H1 (cell line): ENCODE data around the gene CGN. TPM values are rescaled to one million over a fixed set of nuclear protein-coding genes. Genes with fewer than 3 reads are reported as not detected.
A peak's percentile ranks its signal among the peaks of the same experiment; 100 is the strongest.

Source experiments
- ASH2L ChIP-seq: fragments of 200-600, 300-600 bp; sonication (generic); IDR thresholded peaks from one replicate; pipeline ENCODE4 v1.7.1; 2017; ENCODE audit warnings: low read length
- CREB1 ChIP-seq: IDR thresholded peaks from 2 replicates; pipeline ENCODE4 v1.6.1; 2012; ENCODE audit warnings: inconsistent platforms
- TAF1 ChIP-seq: IDR thresholded peaks from 2 replicates; pipeline ENCODE4 v1.6.1; 2011; ENCODE audit warnings: mild to moderate bottlenecking, low read depth, low read length
- YY1 ChIP-seq: IDR thresholded peaks from 2 replicates; pipeline ENCODE4 v1.6.1; 2011; ENCODE audit warnings: low read depth, mild to moderate bottlenecking, low read length
- polyA plus RNA-seq, 7 experiments: library from polyadenylated mRNA; depleted of rRNA in 3 of 7; stranded (reverse) in 5 of 7; unstranded in 2 of 7; fragments of >200 nt in 5 of 7; fragments of 200-250 nt in 2 of 7; gene quantifications; 1 replicate in 5 of 7; 2 replicates in 1 of 7; 4 replicates in 1 of 7; pipeline versions ENCODE4 v1.2.1 to v1.2.3, GENCODE V29; 2011 to 2013; ENCODE audit warnings: missing spikeins in 2 of 7, mixed read lengths in 2 of 7
- total RNA-seq: library from RNA; stranded (reverse); fragmentation: NEBNext Ultra II Directional; extraction: Animal tissue kit (Norgen Biotek cat#: 25700); gene quantifications from 2 replicates; pipeline ENCODE4 v1.2.1, GENCODE V29; 2021
- TF ChIP-seq, protein P1 (sequence below): fragments of 300-600 bp; sonication (generic); IDR thresholded peaks from 2 replicates; pipeline ENCODE4 v1.7.1; 2012; ENCODE audit warnings: low read length, moderate library complexity, mild to moderate bottlenecking, inconsistent platforms; ENCODE audit not compliant: insufficient replicate concordance

Gene CGN
- total and polyA plus RNA-seq, 2 of the 8 experiments (the other 6 are each of a cell fraction or from before 2014, with no cell fraction given), result 15.9 to 52.7 TPM

DNA sequence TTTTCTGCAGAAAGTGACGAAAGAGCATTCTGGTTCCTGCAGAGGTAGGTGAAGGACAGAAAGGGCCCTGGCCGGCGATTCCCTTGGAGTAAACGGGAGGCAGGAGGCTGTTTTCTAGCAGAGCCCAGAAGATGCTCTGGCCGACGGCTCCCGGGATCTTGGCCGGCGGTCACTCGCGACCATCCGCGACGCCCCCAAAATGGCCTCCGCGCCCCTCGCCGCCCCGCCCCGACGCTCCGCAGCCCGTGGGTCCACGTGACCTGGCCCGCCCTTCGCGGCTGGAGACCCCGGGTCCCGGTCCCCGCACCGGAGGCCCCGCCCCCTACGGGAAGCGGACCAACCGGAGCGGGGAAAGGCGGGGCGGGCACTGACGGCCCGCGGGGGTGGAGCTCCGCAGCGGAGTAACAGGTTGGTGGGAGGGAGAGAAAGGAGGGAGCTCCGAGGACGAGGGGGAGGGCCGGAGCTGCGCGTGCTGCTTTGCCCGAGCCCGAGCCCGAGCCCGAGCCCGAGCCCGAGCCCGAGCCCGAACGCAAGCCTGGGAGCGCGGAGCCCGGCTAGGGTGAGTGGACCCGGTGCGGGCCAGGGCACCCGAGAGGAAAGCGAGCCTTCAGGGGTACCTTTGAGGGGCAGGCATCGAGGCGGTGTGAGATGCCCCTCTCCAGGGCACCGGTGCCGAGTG is at the start of gene CGN (continued):
- TF ChIP-seq, protein P1, sequence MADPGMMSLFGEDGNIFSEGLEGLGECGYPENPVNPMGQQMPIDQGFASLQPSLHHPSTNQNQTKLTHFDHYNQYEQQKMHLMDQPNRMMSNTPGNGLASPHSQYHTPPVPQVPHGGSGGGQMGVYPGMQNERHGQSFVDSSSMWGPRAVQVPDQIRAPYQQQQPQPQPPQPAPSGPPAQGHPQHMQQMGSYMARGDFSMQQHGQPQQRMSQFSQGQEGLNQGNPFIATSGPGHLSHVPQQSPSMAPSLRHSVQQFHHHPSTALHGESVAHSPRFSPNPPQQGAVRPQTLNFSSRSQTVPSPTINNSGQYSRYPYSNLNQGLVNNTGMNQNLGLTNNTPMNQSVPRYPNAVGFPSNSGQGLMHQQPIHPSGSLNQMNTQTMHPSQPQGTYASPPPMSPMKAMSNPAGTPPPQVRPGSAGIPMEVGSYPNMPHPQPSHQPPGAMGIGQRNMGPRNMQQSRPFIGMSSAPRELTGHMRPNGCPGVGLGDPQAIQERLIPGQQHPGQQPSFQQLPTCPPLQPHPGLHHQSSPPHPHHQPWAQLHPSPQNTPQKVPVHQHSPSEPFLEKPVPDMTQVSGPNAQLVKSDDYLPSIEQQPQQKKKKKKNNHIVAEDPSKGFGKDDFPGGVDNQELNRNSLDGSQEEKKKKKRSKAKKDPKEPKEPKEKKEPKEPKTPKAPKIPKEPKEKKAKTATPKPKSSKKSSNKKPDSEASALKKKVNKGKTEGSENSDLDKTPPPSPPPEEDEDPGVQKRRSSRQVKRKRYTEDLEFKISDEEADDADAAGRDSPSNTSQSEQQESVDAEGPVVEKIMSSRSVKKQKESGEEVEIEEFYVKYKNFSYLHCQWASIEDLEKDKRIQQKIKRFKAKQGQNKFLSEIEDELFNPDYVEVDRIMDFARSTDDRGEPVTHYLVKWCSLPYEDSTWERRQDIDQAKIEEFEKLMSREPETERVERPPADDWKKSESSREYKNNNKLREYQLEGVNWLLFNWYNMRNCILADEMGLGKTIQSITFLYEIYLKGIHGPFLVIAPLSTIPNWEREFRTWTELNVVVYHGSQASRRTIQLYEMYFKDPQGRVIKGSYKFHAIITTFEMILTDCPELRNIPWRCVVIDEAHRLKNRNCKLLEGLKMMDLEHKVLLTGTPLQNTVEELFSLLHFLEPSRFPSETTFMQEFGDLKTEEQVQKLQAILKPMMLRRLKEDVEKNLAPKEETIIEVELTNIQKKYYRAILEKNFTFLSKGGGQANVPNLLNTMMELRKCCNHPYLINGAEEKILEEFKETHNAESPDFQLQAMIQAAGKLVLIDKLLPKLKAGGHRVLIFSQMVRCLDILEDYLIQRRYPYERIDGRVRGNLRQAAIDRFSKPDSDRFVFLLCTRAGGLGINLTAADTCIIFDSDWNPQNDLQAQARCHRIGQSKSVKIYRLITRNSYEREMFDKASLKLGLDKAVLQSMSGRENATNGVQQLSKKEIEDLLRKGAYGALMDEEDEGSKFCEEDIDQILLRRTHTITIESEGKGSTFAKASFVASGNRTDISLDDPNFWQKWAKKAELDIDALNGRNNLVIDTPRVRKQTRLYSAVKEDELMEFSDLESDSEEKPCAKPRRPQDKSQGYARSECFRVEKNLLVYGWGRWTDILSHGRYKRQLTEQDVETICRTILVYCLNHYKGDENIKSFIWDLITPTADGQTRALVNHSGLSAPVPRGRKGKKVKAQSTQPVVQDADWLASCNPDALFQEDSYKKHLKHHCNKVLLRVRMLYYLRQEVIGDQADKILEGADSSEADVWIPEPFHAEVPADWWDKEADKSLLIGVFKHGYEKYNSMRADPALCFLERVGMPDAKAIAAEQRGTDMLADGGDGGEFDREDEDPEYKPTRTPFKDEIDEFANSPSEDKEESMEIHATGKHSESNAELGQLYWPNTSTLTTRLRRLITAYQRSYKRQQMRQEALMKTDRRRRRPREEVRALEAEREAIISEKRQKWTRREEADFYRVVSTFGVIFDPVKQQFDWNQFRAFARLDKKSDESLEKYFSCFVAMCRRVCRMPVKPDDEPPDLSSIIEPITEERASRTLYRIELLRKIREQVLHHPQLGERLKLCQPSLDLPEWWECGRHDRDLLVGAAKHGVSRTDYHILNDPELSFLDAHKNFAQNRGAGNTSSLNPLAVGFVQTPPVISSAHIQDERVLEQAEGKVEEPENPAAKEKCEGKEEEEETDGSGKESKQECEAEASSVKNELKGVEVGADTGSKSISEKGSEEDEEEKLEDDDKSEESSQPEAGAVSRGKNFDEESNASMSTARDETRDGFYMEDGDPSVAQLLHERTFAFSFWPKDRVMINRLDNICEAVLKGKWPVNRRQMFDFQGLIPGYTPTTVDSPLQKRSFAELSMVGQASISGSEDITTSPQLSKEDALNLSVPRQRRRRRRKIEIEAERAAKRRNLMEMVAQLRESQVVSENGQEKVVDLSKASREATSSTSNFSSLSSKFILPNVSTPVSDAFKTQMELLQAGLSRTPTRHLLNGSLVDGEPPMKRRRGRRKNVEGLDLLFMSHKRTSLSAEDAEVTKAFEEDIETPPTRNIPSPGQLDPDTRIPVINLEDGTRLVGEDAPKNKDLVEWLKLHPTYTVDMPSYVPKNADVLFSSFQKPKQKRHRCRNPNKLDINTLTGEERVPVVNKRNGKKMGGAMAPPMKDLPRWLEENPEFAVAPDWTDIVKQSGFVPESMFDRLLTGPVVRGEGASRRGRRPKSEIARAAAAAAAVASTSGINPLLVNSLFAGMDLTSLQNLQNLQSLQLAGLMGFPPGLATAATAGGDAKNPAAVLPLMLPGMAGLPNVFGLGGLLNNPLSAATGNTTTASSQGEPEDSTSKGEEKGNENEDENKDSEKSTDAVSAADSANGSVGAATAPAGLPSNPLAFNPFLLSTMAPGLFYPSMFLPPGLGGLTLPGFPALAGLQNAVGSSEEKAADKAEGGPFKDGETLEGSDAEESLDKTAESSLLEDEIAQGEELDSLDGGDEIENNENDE, result no peak
- TF ChIP-seq ASH2L (peak; percentile 63), CREB1 (0 out of 2 replicates have a peak, but pooled peaks have one; percentile 6), YY1 (peak; percentile 93), TAF1 (peak; percentile 78)
